Astrocyte of the cerebellum (primary cell): Measurements from ENCODE around the gene SF3B2.
A peak's percentile ranks its signal among the peaks of the same experiment; 100 is the strongest.

Experiments
- DNase-seq: peaks from one replicate; pipeline ENCODE4 v3.0.0-alpha.2; 2011; ENCODE audit warnings: low read depth
- H3K4me3 ChIP-seq: 2 replicates; pipeline ENCODE4 v1.5.1; 2011; ENCODE audit warnings: mild to moderate bottlenecking, low read depth, low read length, moderate library complexity
- CTCF ChIP-seq: IDR thresholded peaks from 2 replicates; pipeline ENCODE4 v1.5.1; 2012; ENCODE audit warnings: low read length, low read depth, moderate library complexity, mild to moderate bottlenecking; ENCODE audit errors: missing control alignments
- in situ Hi-C: cut with HindIII; loops from 2 replicates; pipeline ENCODE4 v1.10.0; 2017; ENCODE audit warnings: low sequenced_read_pairs

Gene SF3B2

GRCh38 chr11:66051766-66052663 lies at the start of gene SF3B2:
TSS of gene SF3B2 (plus strand) at chr11:66052364. CDS start at chr11:66052385, 21 bp downstream.
- peak; percentile 95 for DNase-seq
- in situ Hi-C loops, result no loop called here

DNA sequence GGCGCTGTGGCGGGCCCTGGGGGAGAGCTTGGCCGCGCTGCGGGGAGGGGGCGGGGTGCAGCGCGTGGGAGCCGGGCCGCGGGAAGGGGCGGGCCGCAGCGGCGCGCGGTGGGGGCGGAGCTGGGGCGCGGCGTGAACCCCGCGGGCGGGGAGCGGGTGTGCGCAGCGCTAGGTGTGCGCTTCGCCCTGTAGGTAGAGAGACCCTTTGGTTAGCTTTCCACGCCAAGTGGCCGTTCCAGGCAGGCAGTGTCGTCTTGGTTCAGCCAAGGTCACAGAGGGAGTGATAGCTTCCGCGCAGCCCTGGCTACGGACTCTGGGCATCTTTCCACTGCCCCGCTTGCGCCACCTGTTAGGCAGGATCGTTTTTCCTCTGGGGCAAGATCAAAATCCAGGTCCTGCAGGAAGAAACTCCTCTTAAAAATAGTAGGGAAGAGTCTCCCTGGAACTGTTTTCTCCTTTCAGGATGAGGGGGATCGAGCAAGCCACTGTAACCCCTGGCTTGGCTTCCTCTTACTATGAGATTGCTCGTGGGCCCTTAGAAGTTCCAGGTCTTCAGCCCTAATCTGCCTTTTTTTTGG lies 49.4 kb upstream of the SF3B2 start:
- TF ChIP-seq CTCF, result peak; percentile 39
- in situ Hi-C loops, result no loop called here
- DNase-seq, result peak; percentile 16

More at GRCh38 chr11:66051766-66052663, at the start of gene SF3B2:
- no peak for TF ChIP-seq CTCF
- H3K4me3 ChIP-seq, result peak within 1 kb of the TSS; percentile 94

GRCh38 chr11:66003291-66003690 lies 48.9 kb upstream of the SF3B2 start:
- DNase-seq, result no peak
- TF ChIP-seq CTCF, result no peak
- H3K4me3 ChIP-seq, result peak overlapping the region; percentile 73
- in situ Hi-C loops, result no loop called here

More for the DNA sequence above, 49.4 kb upstream of the SF3B2 start:
- peak overlapping the region; percentile 73 for H3K4me3 ChIP-seq

DNA sequence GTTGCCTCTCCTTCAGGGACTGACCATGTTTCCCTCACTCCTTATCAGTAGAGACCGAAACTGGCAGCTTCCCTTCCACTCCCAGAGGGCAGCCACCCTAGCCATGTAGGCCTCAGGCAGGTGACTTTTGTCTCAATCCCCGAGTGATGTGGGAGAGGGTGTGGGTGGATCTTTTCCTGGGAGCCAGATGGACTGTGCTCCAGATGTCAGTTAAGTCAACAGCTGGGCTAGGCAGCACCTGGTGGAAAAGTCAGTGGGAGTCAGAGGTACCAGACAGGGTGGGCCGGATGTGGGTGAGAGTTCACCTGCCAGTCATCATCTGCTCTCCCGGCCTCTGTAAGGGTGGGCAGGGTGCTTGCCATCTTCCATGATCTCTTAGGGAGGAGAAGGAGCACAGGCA lies 48.0 kb upstream of the SF3B2 start:
- TF ChIP-seq CTCF, result no peak
- in situ Hi-C loops, result no loop called here

GRCh38 chr11:66006134-66006890 lies 45.9 kb upstream of the SF3B2 start:
- in situ Hi-C loops, result no loop called here
- H3K4me3 ChIP-seq, result no peak overlapping the region
- TF ChIP-seq CTCF, result no peak
- no peak for DNase-seq

More for the DNA sequence above, 48.0 kb upstream of the SF3B2 start:
- DNase-seq, result no peak
- no peak overlapping the region for H3K4me3 ChIP-seq

DNA sequence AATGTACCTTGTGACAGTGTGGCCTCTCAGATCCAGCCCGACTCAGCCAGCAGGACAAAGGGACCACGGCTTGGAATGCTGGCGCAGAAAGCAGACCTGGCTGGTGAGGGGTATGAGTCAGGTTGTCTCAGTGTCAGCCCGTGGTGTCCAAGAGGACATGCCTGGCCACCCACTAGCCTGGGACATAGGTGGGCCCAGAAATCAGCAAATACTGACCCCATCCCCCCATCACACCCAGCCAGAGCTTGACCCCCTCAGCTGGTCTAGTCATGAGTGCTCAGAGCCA lies 45.3 kb upstream of the SF3B2 start:
- DNase-seq, result no peak
- in situ Hi-C loops, result no loop called here
- TF ChIP-seq CTCF, result no peak
- H3K4me3 ChIP-seq, result no peak overlapping the region
